WTC11 (cell line): ENCODE measurements around the gene STARD10. TPM values are rescaled to one million over a fixed set of nuclear protein-coding genes. Genes with fewer than 3 reads are reported as not detected.
A peak's percentile ranks its signal among the peaks of the same experiment; 100 is the strongest.

Experiments
- ATAC-seq: fragments of 200-7000 bp; cut with Tn5 transposase; 2 replicates; pipeline ENCODE4 v1.10.0; 2021; ENCODE audit warnings: mild to moderate bottlenecking, moderate library complexity
- CTCF ChIA-PET: fragments of 300-600 bp; sonication (Branson Sonifier 250); formaldehyde crosslinking; loops from one replicate; lab custom pipeline; 2021; ENCODE audit warnings: antibody characterized with exemption; lab: Charles Lee
- POLR2A ChIA-PET: fragments of 350-600 bp; sonication (Branson Sonifier 250); formaldehyde crosslinking; loops from one replicate; lab custom pipeline; 2021; ENCODE audit warnings: antibody characterized with exemption; lab: Charles Lee
- DNase-seq: peaks from one replicate; pipeline ENCODE4 v3.0.0; 2021; ENCODE audit warnings: low spot score
- H3K27ac Mint-ChIP-seq: 2 replicates; pipeline ENCODE4 v1.8.0; 2021; ENCODE audit warnings: mixed read lengths
- H3K27me3 Mint-ChIP-seq: 2 replicates; pipeline ENCODE4 v1.8.0; 2021; ENCODE audit warnings: low read depth, mild to moderate bottlenecking, moderate library complexity, mixed read lengths
- H3K36me3 Mint-ChIP-seq: 2 replicates; pipeline ENCODE4 v1.8.0; 2021; ENCODE audit warnings: mixed read lengths
- H3K4me1 Mint-ChIP-seq: 2 replicates; pipeline ENCODE4 v1.8.0; 2022; ENCODE audit warnings: mixed read lengths
- H3K4me3 Mint-ChIP-seq: 2 replicates; pipeline ENCODE4 v1.8.0; 2021; ENCODE audit warnings: mild to moderate bottlenecking, moderate library complexity, mixed read lengths
- H3K9me3 Mint-ChIP-seq: 2 replicates; pipeline ENCODE4 v1.8.0; 2021; ENCODE audit warnings: mixed read lengths
- CBFB ChIP-seq: sonication (generic); formaldehyde crosslinking; IDR thresholded peaks from 2 replicates; pipeline ENCODE4 v1.8.1; 2022; ENCODE audit warnings: mild to moderate bottlenecking, low read depth, missing genetic modification reagents
- ESRRA ChIP-seq: sonication (generic); formaldehyde crosslinking; IDR thresholded peaks from 2 replicates; pipeline ENCODE4 v1.8.1; 2022; ENCODE audit warnings: mild to moderate bottlenecking, missing genetic modification reagents, borderline replicate concordance
- FOXP1 ChIP-seq: sonication (generic); formaldehyde crosslinking; IDR thresholded peaks from 2 replicates; pipeline ENCODE4 v1.8.0; 2022; ENCODE audit warnings: missing genetic modification reagents, mild to moderate bottlenecking, moderate library complexity, borderline replicate concordance
- MLX ChIP-seq: sonication (generic); formaldehyde crosslinking; IDR thresholded peaks from 2 replicates; pipeline ENCODE4 v1.8.1; 2023; ENCODE audit warnings: mild to moderate bottlenecking, missing genetic modification reagents, moderate library complexity
- PREB ChIP-seq: sonication (generic); formaldehyde crosslinking; IDR thresholded peaks from 2 replicates; pipeline ENCODE4 v1.8.1; 2022; ENCODE audit warnings: mild to moderate bottlenecking, missing genetic modification reagents, moderate library complexity, borderline replicate concordance
- TCF7 ChIP-seq: sonication (generic); formaldehyde crosslinking; IDR thresholded peaks from 2 replicates; pipeline ENCODE4 v1.8.0; 2022; ENCODE audit warnings: mild to moderate bottlenecking, low read depth, missing genetic modification reagents, moderate library complexity
- ZNF671 ChIP-seq: fragments of 250-450 bp; sonication (Bioruptor Pico); IDR thresholded peaks from 2 replicates; pipeline ENCODE4 v1.8.0; 2021; ENCODE audit warnings: mild to moderate bottlenecking
- total RNA-seq: library from RNA; stranded (reverse); gene quantifications from 3 replicates; pipeline ENCODE4 v1.2.3, GENCODE V29; 2021
- TF ChIP-seq, protein P1 (sequence below): sonication (generic); formaldehyde crosslinking; IDR thresholded peaks from 2 replicates; pipeline ENCODE4 v1.8.0; 2022; ENCODE audit warnings: missing genetic modification reagents
- TF ChIP-seq, protein P2 (sequence below): sonication (generic); formaldehyde crosslinking; IDR thresholded peaks from 2 replicates; pipeline ENCODE4 v1.8.1; 2023; ENCODE audit warnings: mild to moderate bottlenecking, missing genetic modification reagents, borderline replicate concordance
- TF ChIP-seq, protein P3 (sequence below): sonication (generic); formaldehyde crosslinking; IDR thresholded peaks from 2 replicates; pipeline ENCODE4 v1.8.0; 2022; ENCODE audit warnings: mild to moderate bottlenecking, missing genetic modification reagents
- TF ChIP-seq, protein P4 (sequence below): sonication (generic); formaldehyde crosslinking; IDR thresholded peaks from 2 replicates; pipeline ENCODE4 v1.8.1; 2023; ENCODE audit warnings: mild to moderate bottlenecking, missing genetic modification reagents, moderate library complexity
- TF ChIP-seq, protein P5 (sequence below): sonication (generic); formaldehyde crosslinking; IDR thresholded peaks from 2 replicates; pipeline ENCODE4 v1.8.0; 2022; ENCODE audit warnings: mild to moderate bottlenecking, missing genetic modification reagents

STARD10 gene
- total RNA-seq, 1 experiment from 2014 or later: 32.0 TPM

- TF ChIP-seq PREB: no peak
Measured at GRCh38 chr11:72799441-72799840, 5.6 kb upstream of the STARD10 start (continued).

DNA sequence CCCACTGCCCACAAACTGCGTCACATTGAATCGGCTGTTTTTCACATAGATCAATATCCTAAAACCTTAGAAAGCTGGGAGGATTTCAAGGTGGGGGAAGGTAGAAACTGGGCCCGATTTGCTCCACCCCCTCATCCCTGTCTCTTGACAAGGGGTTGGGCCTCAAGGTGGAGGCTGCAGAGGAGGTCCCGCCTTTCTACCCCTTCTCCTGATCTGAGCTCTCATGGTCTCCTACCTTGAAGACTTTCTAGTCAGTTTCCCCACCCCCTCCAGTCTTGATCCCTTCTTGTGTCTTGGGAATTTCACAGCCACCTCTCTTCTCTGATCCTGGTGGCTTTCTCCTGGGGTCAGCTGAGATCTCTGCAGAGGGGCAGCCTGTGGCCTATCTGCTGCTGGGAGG lies 4.5 kb upstream of the STARD10 start:
- Mint-ChIP-seq H3K36me3 (no peaks in the 10 kb centered on the region), H3K4me1 (peaks cover 20% of the 10 kb centered on the region), H3K4me3 (no peak overlapping the region), H3K9me3 (no peaks in the 10 kb centered on the region), H3K27me3 (no peaks in the 10 kb centered on the region), H3K27ac (peak overlapping the region; percentile 91)
- ChIA-PET CTCF (interaction anchor here (0.7 to 3.4 kb wide), 12 partner anchors 11 to 438 kb away, joined by 3 to 24 read pairs (median 4); partner anchors contain the start of gene ATG16L2), POLR2A (interaction anchor here (0.7 to 0.8 kb wide), 2 partner anchors 60 to 61 kb away, joined by 3 read pairs; no protein-coding TSS in a partner anchor)
- TF ChIP-seq MLX (no peak), PREB (no peak), ZNF671 (CRISPR knock-in tag) (no peak)
- TF ChIP-seq, protein P1, sequence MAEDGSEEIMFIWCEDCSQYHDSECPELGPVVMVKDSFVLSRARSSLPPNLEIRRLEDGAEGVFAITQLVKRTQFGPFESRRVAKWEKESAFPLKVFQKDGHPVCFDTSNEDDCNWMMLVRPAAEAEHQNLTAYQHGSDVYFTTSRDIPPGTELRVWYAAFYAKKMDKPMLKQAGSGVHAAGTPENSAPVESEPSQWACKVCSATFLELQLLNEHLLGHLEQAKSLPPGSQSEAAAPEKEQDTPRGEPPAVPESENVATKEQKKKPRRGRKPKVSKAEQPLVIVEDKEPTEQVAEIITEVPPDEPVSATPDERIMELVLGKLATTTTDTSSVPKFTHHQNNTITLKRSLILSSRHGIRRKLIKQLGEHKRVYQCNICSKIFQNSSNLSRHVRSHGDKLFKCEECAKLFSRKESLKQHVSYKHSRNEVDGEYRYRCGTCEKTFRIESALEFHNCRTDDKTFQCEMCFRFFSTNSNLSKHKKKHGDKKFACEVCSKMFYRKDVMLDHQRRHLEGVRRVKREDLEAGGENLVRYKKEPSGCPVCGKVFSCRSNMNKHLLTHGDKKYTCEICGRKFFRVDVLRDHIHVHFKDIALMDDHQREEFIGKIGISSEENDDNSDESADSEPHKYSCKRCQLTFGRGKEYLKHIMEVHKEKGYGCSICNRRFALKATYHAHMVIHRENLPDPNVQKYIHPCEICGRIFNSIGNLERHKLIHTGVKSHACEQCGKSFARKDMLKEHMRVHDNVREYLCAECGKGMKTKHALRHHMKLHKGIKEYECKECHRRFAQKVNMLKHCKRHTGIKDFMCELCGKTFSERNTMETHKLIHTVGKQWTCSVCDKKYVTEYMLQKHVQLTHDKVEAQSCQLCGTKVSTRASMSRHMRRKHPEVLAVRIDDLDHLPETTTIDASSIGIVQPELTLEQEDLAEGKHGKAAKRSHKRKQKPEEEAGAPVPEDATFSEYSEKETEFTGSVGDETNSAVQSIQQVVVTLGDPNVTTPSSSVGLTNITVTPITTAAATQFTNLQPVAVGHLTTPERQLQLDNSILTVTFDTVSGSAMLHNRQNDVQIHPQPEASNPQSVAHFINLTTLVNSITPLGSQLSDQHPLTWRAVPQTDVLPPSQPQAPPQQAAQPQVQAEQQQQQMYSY: peak; percentile 82
- peak; percentile 46 for ATAC-seq
- no peak for DNase-seq

GRCh38 chr11:72793076-72793424 lies 797 bp downstream of the STARD10 start:
- TF ChIP-seq, protein P2, sequence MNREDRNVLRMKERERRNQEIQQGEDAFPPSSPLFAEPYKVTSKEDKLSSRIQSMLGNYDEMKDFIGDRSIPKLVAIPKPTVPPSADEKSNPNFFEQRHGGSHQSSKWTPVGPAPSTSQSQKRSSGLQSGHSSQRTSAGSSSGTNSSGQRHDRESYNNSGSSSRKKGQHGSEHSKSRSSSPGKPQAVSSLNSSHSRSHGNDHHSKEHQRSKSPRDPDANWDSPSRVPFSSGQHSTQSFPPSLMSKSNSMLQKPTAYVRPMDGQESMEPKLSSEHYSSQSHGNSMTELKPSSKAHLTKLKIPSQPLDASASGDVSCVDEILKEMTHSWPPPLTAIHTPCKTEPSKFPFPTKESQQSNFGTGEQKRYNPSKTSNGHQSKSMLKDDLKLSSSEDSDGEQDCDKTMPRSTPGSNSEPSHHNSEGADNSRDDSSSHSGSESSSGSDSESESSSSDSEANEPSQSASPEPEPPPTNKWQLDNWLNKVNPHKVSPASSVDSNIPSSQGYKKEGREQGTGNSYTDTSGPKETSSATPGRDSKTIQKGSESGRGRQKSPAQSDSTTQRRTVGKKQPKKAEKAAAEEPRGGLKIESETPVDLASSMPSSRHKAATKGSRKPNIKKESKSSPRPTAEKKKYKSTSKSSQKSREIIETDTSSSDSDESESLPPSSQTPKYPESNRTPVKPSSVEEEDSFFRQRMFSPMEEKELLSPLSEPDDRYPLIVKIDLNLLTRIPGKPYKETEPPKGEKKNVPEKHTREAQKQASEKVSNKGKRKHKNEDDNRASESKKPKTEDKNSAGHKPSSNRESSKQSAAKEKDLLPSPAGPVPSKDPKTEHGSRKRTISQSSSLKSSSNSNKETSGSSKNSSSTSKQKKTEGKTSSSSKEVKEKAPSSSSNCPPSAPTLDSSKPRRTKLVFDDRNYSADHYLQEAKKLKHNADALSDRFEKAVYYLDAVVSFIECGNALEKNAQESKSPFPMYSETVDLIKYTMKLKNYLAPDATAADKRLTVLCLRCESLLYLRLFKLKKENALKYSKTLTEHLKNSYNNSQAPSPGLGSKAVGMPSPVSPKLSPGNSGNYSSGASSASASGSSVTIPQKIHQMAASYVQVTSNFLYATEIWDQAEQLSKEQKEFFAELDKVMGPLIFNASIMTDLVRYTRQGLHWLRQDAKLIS (CRISPR knock-in tag): no peak
- TF ChIP-seq ESRRA (CRISPR knock-in tag): no peak
- TF ChIP-seq, all 79 proteins: peak for 0
- H3K27ac Mint-ChIP-seq: no peak overlapping the region; the same call in 1 of the 2 replicates
- POLR2A ChIA-PET: interaction anchor here (1.4 kb wide), 1 partner anchor 61 kb away, joined by 3 read pairs; no protein-coding TSS in a partner anchor
- peaks cover 18% of the 10 kb centered on the region for H3K4me1 Mint-ChIP-seq
- H3K9me3 Mint-ChIP-seq: no peaks in the 10 kb centered on the region
- CTCF ChIA-PET: interaction anchor here (0.6 to 4.5 kb wide), 13 partner anchors 11 to 394 kb away, joined by 3 to 81 read pairs (median 5); partner anchors contain the start of gene ATG16L2
- ATAC-seq: no peak
- no peaks in the 10 kb centered on the region for H3K36me3 Mint-ChIP-seq
- DNase-seq: no peak
- H3K4me3 Mint-ChIP-seq: peak overlapping the region; percentile 98
- no peaks in the 10 kb centered on the region for H3K27me3 Mint-ChIP-seq

DNA sequence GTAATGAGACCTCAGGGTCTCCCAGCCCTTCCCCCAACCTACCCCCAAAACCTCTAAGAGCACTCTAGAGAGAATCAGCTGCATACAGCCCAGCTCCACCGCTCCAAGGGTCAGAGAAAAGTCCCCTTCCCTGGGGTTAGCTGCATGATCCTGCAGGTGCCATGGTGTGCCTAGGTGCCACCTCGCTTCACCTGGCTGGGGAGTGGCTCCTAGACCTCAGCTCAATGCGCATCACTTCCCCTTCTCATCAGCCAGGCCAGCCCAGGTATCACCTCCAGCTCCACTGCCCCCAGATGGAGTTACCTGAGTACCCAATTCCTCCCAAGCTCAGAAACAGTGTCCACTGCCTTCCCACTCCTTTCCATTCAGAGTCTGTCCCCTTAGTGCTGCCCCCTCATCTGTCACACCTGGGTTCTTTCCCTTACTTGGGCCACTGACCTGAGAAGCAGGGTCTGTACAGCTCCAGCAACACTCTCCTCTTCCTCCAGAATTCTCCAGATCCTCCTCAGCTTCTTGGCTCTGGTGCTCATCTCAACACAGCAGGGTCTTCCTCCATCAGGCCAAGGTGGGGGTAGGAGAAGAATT lies 1.3 kb downstream of the STARD10 start:
- no peaks in the 10 kb centered on the region for H3K27me3 Mint-ChIP-seq
- H3K4me1 Mint-ChIP-seq: peaks cover 19% of the 10 kb centered on the region
- no peak for DNase-seq
- ChIA-PET CTCF (interaction anchor here (0.6 to 4.5 kb wide), 13 partner anchors 10 to 395 kb away, joined by 3 to 81 read pairs (median 4); partner anchors contain the start of gene ATG16L2), POLR2A (interaction anchor here (1.4 kb wide), 1 partner anchor 61 kb away, joined by 3 read pairs; no protein-coding TSS in a partner anchor)
- H3K4me3 Mint-ChIP-seq: no peak overlapping the region
- no peaks in the 10 kb centered on the region for H3K36me3 Mint-ChIP-seq
- no peak for ATAC-seq
- no peak overlapping the region for H3K27ac Mint-ChIP-seq
- H3K9me3 Mint-ChIP-seq: no peaks in the 10 kb centered on the region
- TF ChIP-seq, protein P3, sequence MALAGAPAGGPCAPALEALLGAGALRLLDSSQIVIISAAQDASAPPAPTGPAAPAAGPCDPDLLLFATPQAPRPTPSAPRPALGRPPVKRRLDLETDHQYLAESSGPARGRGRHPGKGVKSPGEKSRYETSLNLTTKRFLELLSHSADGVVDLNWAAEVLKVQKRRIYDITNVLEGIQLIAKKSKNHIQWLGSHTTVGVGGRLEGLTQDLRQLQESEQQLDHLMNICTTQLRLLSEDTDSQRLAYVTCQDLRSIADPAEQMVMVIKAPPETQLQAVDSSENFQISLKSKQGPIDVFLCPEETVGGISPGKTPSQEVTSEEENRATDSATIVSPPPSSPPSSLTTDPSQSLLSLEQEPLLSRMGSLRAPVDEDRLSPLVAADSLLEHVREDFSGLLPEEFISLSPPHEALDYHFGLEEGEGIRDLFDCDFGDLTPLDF (CRISPR knock-in tag): no peak
- TF ChIP-seq CBFB (CRISPR knock-in tag) (no peak), TCF7 (CRISPR knock-in tag) (no peak), FOXP1 (no peak)
- TF ChIP-seq, protein P4, sequence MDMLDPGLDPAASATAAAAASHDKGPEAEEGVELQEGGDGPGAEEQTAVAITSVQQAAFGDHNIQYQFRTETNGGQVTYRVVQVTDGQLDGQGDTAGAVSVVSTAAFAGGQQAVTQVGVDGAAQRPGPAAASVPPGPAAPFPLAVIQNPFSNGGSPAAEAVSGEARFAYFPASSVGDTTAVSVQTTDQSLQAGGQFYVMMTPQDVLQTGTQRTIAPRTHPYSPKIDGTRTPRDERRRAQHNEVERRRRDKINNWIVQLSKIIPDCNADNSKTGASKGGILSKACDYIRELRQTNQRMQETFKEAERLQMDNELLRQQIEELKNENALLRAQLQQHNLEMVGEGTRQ (CRISPR knock-in tag): no peak
- TF ChIP-seq, protein P5, sequence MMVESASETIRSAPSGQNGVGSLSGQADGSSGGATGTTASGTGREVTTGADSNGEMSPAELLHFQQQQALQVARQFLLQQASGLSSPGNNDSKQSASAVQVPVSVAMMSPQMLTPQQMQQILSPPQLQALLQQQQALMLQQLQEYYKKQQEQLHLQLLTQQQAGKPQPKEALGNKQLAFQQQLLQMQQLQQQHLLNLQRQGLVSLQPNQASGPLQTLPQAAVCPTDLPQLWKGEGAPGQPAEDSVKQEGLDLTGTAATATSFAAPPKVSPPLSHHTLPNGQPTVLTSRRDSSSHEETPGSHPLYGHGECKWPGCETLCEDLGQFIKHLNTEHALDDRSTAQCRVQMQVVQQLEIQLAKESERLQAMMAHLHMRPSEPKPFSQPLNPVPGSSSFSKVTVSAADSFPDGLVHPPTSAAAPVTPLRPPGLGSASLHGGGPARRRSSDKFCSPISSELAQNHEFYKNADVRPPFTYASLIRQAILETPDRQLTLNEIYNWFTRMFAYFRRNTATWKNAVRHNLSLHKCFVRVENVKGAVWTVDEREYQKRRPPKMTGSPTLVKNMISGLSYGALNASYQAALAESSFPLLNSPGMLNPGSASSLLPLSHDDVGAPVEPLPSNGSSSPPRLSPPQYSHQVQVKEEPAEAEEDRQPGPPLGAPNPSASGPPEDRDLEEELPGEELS (CRISPR knock-in tag): no peak
